SIG-M5 treated with dmso at 0.1 percent for 504 hours (cell line): ENCODE results near the gene AMBRA1.

ENCODE experiments used
- DNase-seq: peaks from one replicate; lab custom pipeline; 2025; ENCODE audit not compliant: unreplicated experiment; lab: John Stamatoyannopoulos, UW

AMBRA1 gene

GRCh38 chr11:46537537-46538295, 56.1 kb downstream of the AMBRA1 start:
- peak; percentile 83 for DNase-seq

- DNase-seq, result peak; percentile 12
These were observed 56.7 kb downstream of the AMBRA1 start for GRCh38 chr11:46537121-46537520.

GRCh38 chr11:46535688-46536087, 58.1 kb downstream of the AMBRA1 start:
- DNase-seq, result no peak

GRCh38 chr11:46534711-46535110, 59.1 kb downstream of the AMBRA1 start:
- no peak for DNase-seq

- DNase-seq, result no peak
These were observed 60.3 kb downstream of the AMBRA1 start for GRCh38 chr11:46533396-46534100.

- DNase-seq, result no peak
These were observed 63.8 kb downstream of the AMBRA1 start for GRCh38 chr11:46529928-46530574.

GRCh38 chr11:46529095-46529905, 64.5 kb downstream of the AMBRA1 start:
- peak; percentile 32 for DNase-seq

GRCh38 chr11:46528445-46529094, 65.3 kb downstream of the AMBRA1 start:
- no peak for DNase-seq

- no peak for DNase-seq
These were observed 66.2 kb downstream of the AMBRA1 start for GRCh38 chr11:46527591-46528130.

- DNase-seq, result no peak
These were observed 67.3 kb downstream of the AMBRA1 start for GRCh38 chr11:46526216-46527215.

- DNase-seq, result no peak
These were observed 69.5 kb downstream of the AMBRA1 start for GRCh38 chr11:46524201-46524770.

GRCh38 chr11:46523290-46523689, 70.5 kb downstream of the AMBRA1 start:
- no peak for DNase-seq

GRCh38 chr11:46522682-46523281, 71.0 kb downstream of the AMBRA1 start:
- DNase-seq, result no peak

GRCh38 chr11:46521961-46522681, 71.7 kb downstream of the AMBRA1 start:
- peak; percentile 43 for DNase-seq

GRCh38 chr11:46520971-46521745, 72.7 kb downstream of the AMBRA1 start:
- DNase-seq, result no peak

GRCh38 chr11:46519351-46519750, 74.5 kb downstream of the AMBRA1 start:
- DNase-seq, result no peak

GRCh38 chr11:46518928-46519327, 74.9 kb downstream of the AMBRA1 start:
- DNase-seq, result peak; percentile 36
